Activated CD4-positive, alpha-beta T cell treated with anti-CD3 and anti-CD28 coated beads, Interleukin-2, Interleukin-6, amounts not matched to agents 100 ng/mL and 50 ng/mL, durations not matched to agents 16 hours and 8 hours (primary cell): Measurements from ENCODE around the gene ADAMTS2.

Experiments used
- DNase-seq: peaks from one replicate; pipeline ENCODE4 v3.0.0-alpha.2; 2020

ADAMTS2 gene

GRCh38 chr5:179152941-179153340, 192.3 kb downstream of the ADAMTS2 start:
- DNase-seq = no peak

GRCh38 chr5:179152144-179152895, 192.9 kb downstream of the ADAMTS2 start:
- DNase-seq = no peak

- no peak for DNase-seq
Observed at GRCh38 chr5:179151286-179152118, 193.8 kb downstream of the ADAMTS2 start.

- DNase-seq = no peak
Observed at GRCh38 chr5:179150011-179150410, 195.2 kb downstream of the ADAMTS2 start.

GRCh38 chr5:179149278-179149677, 196.0 kb downstream of the ADAMTS2 start:
- DNase-seq = no peak

GRCh38 chr5:179148703-179149170, 196.5 kb downstream of the ADAMTS2 start:
- DNase-seq = no peak

GRCh38 chr5:179147991-179148702, 197.1 kb downstream of the ADAMTS2 start:
- no peak for DNase-seq

GRCh38 chr5:179146277-179146676, 199.0 kb downstream of the ADAMTS2 start:
- DNase-seq = peak; percentile 27

GRCh38 chr5:179143446-179143845, 201.8 kb downstream of the ADAMTS2 start:
- DNase-seq = no peak

- peak; percentile 71 for DNase-seq
Observed at GRCh38 chr5:179142434-179143198, 202.6 kb downstream of the ADAMTS2 start.

GRCh38 chr5:179141867-179142266, 203.4 kb downstream of the ADAMTS2 start:
- no peak for DNase-seq

GRCh38 chr5:179140293-179140692, 205.0 kb downstream of the ADAMTS2 start:
- no peak for DNase-seq

- no peak for DNase-seq
Observed at GRCh38 chr5:179139936-179140235, 205.4 kb downstream of the ADAMTS2 start.

- no peak for DNase-seq
Observed at GRCh38 chr5:179139111-179139935, 205.9 kb downstream of the ADAMTS2 start.

GRCh38 chr5:179138568-179138925, 206.7 kb downstream of the ADAMTS2 start:
- DNase-seq = no peak

GRCh38 chr5:179137643-179138567, 207.4 kb downstream of the ADAMTS2 start:
- no peak for DNase-seq

GRCh38 chr5:179137016-179137642, 208.1 kb downstream of the ADAMTS2 start:
- no peak for DNase-seq

GRCh38 chr5:179135441-179136215, 209.6 kb downstream of the ADAMTS2 start:
- no peak for DNase-seq

- no peak for DNase-seq
Observed at GRCh38 chr5:179135006-179135405, 210.3 kb downstream of the ADAMTS2 start.
